Pancreas (tissue), 10 donors: Measurements from ENCODE around the gene C3orf33. TPM values are rescaled to one million over a fixed set of nuclear protein-coding genes. Genes with fewer than 3 reads are reported as not detected.
A peak's percentile ranks its signal among the peaks of the same experiment; 100 is the strongest.
"Not testable (repeated sequence)": the region's sequence is repeated elsewhere in the genome, so short reads cannot be mapped to it uniquely, and the experiment has no call there.

Experiments used
- ATAC-seq, 4 donors: fragments of 200-7000 bp; cut with Tn5 transposase; one replicate each; pipeline versions ENCODE4 v1.8.0 to v1.9.1; 2020; ENCODE audit warnings: mild to moderate bottlenecking in 4 of 4, moderate library complexity in 4 of 4
- DNase-seq, 6 donors: peaks; one replicate each; pipeline ENCODE4 v3.0.0-alpha.2; 2020
- FAIRE-seq: peaks from 2 replicates; lab custom pipeline; 2012; peaks lifted over from hg19 to GRCh38; lab: Jason Lieb, UNC
- H3K27ac ChIP-seq, 4 donors: fragments of 200-600 bp; sonication (generic); 1 replicate in 3 of 4; 2 replicates in 1 of 4; pipeline versions ENCODE4 v1.5.0 to v1.8.0; 2020
- H3K27me3 ChIP-seq, 4 donors: fragments of 200-600 bp; one replicate each; pipeline ENCODE4 v1.8.0; 2021
- H3K36me3 ChIP-seq, 3 donors: fragments of 200-600 bp; sonication (generic) in 1 of 3; one replicate each; pipeline versions ENCODE4 v1.5.0 to v1.8.0; 2020 to 2021
- H3K4me1 ChIP-seq, 3 donors: fragments of 200-600 bp; one replicate each; pipeline ENCODE4 v1.8.0; 2021
- H3K4me3 ChIP-seq, 4 donors: fragments of 200-600 bp; sonication (generic) in 2 of 4; one replicate each; pipeline versions ENCODE4 v1.5.0 to v1.8.0; 2020 to 2021
- H3K9me3 ChIP-seq, 4 donors: fragments of 200-600 bp; one replicate each; pipeline ENCODE4 v1.8.0; 2021
- WGBS, 2 donors: extraction: QIAGEN DNeasy Blood & Tissue Kit; methylation state at CpG; one replicate each; pipeline ENCODE4 v1.1.7; 2013; 5-methylcytosine and 5-hydroxymethylcytosine counted together
- intact Hi-C, 3 donors: fragments of 100-400 bp; cut with DNase I; formaldehyde crosslinking; loops; one replicate each; pipeline versions ENCODE4 v1.11.1 to v1.14.2; 2022
- polyA plus RNA-seq, 2 donors: library from polyadenylated mRNA; stranded (reverse); fragments of 200-250 nt; gene quantifications; one replicate each; pipeline ENCODE4 v1.2.3, GENCODE V29; 2013
- total RNA-seq, 6 donors: library from RNA; stranded (reverse); fragmentation: NEBNext Ultra II Directional in 4 of 6; extraction: Animal tissue kit (Norgen Biotek cat#: 25700) in 4 of 6; gene quantifications; one replicate each; pipeline versions ENCODE4 v1.2.1 to v1.2.4, GENCODE V29; 2021 to 2023
- TF ChIP-seq, protein P1 (sequence below), 4 donors: fragments of 200-600 bp; sonication (generic) in 3 of 4; IDR thresholded peaks; one replicate each; pipeline versions ENCODE4 v1.5.0 to v1.8.0; 2021; ENCODE audit warnings: antibody characterized with exemption in 4 of 4
- donor health status: healthy with polysubstance abuse.
- donor health status: DM: no; HTN: no; CAD: no; lungs with moderate emphysema.
- donor health status: DM: no; HTN: no; CAD: no.
- donor health status: control.
- donor health status: control.
- donor health status: Bipolar disorder and iron deficiency.
- donor health status: DM: yes; HTN: yes; CAD: no.
- donor health status: DM: no; HTN: no; CAD: no.
- donor health status: DM: no; HTN: no; CAD: no.
- donor health status: DM: yes; HTN: yes; CAD: no.

C3orf33 gene, protein sequence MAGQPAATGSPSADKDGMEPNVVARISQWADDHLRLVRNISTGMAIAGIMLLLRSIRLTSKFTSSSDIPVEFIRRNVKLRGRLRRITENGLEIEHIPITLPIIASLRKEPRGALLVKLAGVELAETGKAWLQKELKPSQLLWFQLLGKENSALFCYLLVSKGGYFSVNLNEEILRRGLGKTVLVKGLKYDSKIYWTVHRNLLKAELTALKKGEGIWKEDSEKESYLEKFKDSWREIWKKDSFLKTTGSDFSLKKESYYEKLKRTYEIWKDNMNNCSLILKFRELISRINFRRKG
- 1 to 10 TPM; 1.7 to 3.9 (median 3.3) TPM for total RNA-seq
- 1 to 10 TPM; 1.5 to 5.7 TPM for polyA plus RNA-seq

DNA sequence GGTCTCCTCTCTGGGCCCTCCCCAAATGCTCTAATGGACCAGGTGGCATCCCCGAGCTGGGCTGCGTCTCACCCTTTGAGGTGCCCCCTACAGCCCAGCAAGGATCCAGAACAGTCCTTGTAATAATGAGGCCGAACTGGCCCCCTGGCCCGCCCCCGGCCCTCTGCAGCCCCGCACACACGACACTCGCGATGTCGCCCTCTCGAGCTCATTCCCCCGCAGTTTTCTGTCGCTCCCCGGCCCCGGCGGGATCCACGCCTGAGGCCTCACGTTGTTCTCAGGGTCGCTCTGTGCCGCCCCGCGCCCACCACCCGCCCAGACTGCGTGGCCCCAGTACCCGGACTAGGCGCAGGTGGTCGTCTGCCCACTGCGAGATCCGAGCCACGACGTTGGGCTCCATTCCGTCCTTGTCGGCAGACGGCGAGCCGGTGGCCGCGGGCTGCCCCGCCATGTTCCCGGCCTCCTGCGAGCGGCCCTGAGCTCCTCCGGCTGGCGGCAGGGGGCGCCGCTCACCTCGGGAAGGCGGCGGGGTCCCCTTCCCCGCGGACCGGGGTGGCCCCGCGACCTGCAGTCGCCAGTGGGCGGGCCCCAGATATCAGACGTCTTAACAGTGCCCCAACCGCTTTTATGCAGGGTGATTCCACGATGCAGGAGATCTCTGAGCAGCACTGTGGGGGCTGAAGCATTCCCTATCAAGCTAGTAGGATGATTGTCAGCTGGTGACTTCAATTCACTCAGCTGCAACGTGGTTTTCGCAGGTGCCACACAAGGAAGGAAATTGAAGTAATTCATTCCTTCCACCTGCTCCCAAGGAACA, at the start of gene C3orf33:
C3orf33 (minus strand) TSS at position 477 of the 817 bp plus-strand sequence; CDS start at position 451, 26 bp downstream.
- TF ChIP-seq, protein P1, sequence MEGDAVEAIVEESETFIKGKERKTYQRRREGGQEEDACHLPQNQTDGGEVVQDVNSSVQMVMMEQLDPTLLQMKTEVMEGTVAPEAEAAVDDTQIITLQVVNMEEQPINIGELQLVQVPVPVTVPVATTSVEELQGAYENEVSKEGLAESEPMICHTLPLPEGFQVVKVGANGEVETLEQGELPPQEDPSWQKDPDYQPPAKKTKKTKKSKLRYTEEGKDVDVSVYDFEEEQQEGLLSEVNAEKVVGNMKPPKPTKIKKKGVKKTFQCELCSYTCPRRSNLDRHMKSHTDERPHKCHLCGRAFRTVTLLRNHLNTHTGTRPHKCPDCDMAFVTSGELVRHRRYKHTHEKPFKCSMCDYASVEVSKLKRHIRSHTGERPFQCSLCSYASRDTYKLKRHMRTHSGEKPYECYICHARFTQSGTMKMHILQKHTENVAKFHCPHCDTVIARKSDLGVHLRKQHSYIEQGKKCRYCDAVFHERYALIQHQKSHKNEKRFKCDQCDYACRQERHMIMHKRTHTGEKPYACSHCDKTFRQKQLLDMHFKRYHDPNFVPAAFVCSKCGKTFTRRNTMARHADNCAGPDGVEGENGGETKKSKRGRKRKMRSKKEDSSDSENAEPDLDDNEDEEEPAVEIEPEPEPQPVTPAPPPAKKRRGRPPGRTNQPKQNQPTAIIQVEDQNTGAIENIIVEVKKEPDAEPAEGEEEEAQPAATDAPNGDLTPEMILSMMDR (IDR thresholded peaks at IDR 0.05) = peak; percentile 68 to 87 (median 82)
- Histone ChIP-seq H3K27ac (peak within 1 kb of the TSS; percentile 83 to 89 (median 86)), H3K9me3 (no peaks in the 10 kb centered on the region), H3K27me3 (no peaks in the 10 kb centered on the region), H3K4me1 (peaks cover 0 to 4% (median 3%) of the 10 kb centered on the region in 3 donors), H3K36me3 (no peaks in the 10 kb centered on the region), H3K4me3 (peak within 1 kb of the TSS; percentile 72 to 83 (median 74))
- 0 to 1% methylated on average over 54 to 61 of the region's 61 CpGs for WGBS, 2 donors
- intact Hi-C loops = loop anchor here in 1 of 3 donors (10.0 kb wide), 1 partner anchor 59 kb away; no protein-coding TSS in a partner anchor
- FAIRE-seq = no peak
- DNase-seq = peak; percentile 69 to 91 (median 78)
- peak; percentile 95 to 99 (median 97) for ATAC-seq

DNA sequence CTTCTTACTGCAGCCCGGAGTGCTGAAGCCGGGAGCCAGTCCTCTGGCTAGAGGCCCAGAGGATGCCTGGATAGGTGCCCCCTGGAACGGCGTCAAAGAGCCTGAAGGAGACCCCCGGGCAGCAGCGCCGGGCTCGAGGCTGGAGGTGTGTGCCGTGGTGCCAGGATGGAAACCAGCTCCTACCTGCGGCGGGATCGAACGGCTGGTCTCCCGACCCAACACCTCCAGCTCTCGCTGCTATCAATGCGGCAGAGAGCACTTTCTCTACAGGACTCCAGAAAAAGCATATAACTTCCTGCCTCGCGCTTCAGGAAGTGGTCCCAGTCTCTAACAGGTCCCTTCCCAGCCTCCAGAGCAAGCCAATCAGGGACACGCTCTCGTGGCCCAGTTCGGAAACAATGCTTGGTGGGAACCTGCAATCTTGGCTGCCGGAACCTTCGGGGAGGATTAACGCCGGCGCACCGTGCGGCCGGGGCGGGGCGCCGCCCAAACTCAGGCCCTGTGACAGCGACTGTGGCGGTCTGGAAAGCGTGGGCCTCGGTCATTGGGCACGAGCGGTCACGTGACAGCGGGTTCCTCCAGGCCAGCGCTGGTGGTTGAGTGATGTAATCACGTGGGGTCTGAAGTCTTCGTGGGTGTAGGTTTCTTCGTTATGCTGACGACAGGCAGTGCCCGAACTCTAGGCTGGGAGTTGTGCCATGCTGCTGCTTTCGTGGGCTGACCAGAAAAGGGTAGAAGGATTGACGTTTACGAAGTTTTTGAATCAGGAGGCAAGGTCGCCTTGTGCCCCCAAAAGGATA, 48.3 kb upstream of the C3orf33 start, which contains the start of gene SLC33A1:
SLC33A1 (minus strand) TSS at position 287 of the 800 bp plus-strand sequence. CDS start 430 bp downstream, outside the sequence.
- intact Hi-C loops = no loop called here
- Histone ChIP-seq H3K4me1 (peaks cover 0 to 14% (median 6%) of the 10 kb centered on the region in 3 donors), H3K27me3 (no peaks in the 10 kb centered on the region), H3K36me3 (no peaks in the 10 kb centered on the region), H3K4me3 (peak within 1 kb of the TSS; percentile 86 to 99 (median 93)), H3K27ac (peak within 1 kb of the TSS; percentile 91 to 97 (median 94)), H3K9me3 (no peaks in the 10 kb centered on the region)
- peak; percentile 91 to 97 (median 94) for ATAC-seq
- FAIRE-seq = peak; percentile 91
- 0 to 1% methylated on average over 50 of the region's 50 CpGs for WGBS, 2 donors
- DNase-seq = peak; percentile 96 to 100 (median 99)
- TF ChIP-seq, protein P1 (IDR thresholded peaks at IDR 0.05) = no peak

DNA sequence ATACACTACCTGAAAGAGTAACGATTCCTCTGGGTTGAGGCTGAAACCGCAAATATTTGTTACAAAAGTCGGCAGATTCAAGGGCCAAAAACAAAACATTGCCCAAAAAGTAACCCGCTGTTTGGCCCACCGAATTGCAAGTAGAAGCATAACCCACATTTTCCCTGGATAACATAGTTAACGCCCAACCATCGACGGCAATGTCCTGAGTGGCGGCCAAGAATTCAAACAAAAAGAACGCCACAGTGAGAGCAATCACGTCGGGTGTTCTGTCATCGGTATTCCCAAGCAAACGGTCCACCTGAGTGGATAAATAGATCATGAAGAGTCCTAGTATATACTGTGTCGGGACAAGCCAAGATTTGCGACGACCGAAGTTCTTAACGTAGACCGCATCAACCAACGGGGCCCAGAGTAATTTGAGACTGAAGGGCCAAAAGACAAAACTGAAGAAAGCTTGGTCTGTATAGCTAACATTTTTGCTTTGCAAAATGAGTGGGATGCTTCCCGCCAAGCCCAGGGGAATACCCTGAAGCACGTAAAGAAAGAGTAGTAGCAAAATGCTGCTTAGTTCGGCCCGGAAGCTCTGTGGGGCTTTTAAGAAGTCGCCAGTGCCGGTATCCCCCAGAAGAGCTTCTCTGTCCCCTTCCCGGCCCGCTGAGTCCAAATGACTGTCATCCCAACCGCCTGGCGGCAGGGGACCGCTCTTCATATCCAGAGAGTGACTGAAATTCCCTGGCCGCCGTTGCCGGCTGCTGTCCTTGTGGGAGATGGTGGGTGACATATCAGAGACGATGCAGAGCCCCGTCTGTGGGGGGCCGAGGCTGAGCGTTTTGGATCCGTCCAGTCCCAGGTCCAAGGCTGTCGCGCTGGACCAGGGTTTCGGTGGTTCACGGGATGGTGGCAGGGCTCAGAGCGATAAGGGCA, 47.4 kb upstream of the C3orf33 start:
- WGBS, 2 donors = 0 to 1% methylated on average over 45 of the region's 45 CpGs
- TF ChIP-seq, protein P1 (IDR thresholded peaks at IDR 0.05) = no peak
- ATAC-seq = peak; percentile 1 to 9 (median 6)
- peaks cover 0 to 22% (median 6%) of the 10 kb centered on the region in 3 donors for H3K4me1 ChIP-seq
- no peaks in the 10 kb centered on the region for H3K9me3 ChIP-seq
- peak overlapping the region; percentile 90 to 97 (median 94) for H3K27ac ChIP-seq
- peak overlapping the region; percentile 86 to 99 (median 93) for H3K4me3 ChIP-seq
- H3K27me3 ChIP-seq = no peaks in the 10 kb centered on the region
- H3K36me3 ChIP-seq = no peaks in the 10 kb centered on the region
- no peak for FAIRE-seq
- intact Hi-C loops = no loop called here
- peak in 2 of 6 donors; percentile 32 to 70 for DNase-seq

DNA sequence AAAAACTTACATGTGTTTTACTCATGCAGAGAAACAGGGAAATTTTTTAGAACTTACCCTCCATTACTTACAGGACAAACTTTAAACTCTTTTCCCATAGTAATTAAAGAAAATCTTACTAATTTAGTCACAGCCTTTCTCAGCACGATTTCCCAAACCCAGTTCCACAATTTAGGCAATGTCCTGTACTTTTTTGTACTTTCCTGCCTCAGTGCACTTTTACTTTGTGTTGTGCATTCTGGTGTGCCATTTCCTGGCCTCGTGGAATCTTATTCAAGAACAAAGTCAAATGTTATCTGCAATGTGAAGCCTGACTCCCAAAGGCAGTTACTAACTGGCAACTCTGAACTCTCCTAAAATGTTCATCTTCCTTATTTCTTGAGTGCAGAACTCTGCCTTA, 46.3 kb upstream of the C3orf33 start:
- H3K4me1 ChIP-seq = peaks cover 0 to 24% (median 6%) of the 10 kb centered on the region in 3 donors
- H3K36me3 ChIP-seq = no peaks in the 10 kb centered on the region
- peak overlapping the region in 2 of 4 donors; percentile 91 to 97 for H3K27ac ChIP-seq
- no peaks in the 10 kb centered on the region for H3K9me3 ChIP-seq
- WGBS, 2 donors = 14 to 20% methylated on average over 2 of the region's 2 CpGs
- FAIRE-seq (no peak), ATAC-seq (no peak), DNase-seq (no peak)
- H3K4me3 ChIP-seq = peak overlapping the region; percentile 86 to 99 (median 93)
- TF ChIP-seq, protein P1 (IDR thresholded peaks at IDR 0.05) = no peak
- H3K27me3 ChIP-seq = no peaks in the 10 kb centered on the region
- intact Hi-C loops = no loop called here

DNA sequence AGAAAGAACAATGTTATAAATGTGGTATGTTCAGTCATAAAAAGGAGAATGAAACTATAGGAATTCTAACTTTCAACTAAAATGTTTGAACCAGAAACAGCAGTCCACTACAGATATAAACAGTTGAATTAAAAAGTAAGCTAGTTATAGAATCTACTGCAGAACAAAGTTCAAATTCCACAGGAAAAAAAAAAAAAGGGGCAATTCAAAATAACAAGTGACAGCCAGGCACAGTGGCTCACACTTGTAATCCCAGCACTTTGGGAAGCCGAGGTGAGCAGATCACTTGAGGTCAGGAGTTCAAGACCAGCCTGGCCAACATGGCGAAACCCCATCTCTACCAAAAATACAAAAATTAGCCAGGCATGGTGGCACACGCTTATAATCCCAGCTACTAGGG, 43.3 kb upstream of the C3orf33 start:
- H3K9me3 ChIP-seq, H3K27me3 ChIP-seq, DNase-seq, H3K36me3 ChIP-seq, FAIRE-seq, ATAC-seq, intact Hi-C loops: not testable (repeated sequence)
- WGBS, 2 donors = 33 to 47% methylated on average over 3 of the region's 3 CpGs
- Histone ChIP-seq H3K27ac (peak overlapping the region in 1 of 4 donors; percentile 97), H3K4me3 (peak overlapping the region in 2 of 4 donors; percentile 86 to 99), H3K4me1 (peaks cover 0 to 36% (median 6%) of the 10 kb centered on the region in 3 donors)
